GM21528 (cell line): ENCODE results near the gene PATL2.
A peak's percentile ranks its signal among the peaks of the same experiment; 100 is the strongest.
"Not testable (repeated sequence)": the region's sequence is repeated elsewhere in the genome, so short reads cannot be mapped to it uniquely, and the experiment has no call there.

Source experiments
- ATAC-seq: cut with Tn5 transposase; IDR thresholded peaks from one replicate; pipeline ENCODE4 v1.9.1; 2021; ENCODE audit warnings: mild to moderate bottlenecking, moderate library complexity; ENCODE audit not compliant: unreplicated experiment, low FRiP score

The PATL2 gene

GRCh38 chr15:44720000-44720435 lies 8.9 kb upstream of the PATL2 start:
- ATAC-seq = not testable (repeated sequence)

DNA sequence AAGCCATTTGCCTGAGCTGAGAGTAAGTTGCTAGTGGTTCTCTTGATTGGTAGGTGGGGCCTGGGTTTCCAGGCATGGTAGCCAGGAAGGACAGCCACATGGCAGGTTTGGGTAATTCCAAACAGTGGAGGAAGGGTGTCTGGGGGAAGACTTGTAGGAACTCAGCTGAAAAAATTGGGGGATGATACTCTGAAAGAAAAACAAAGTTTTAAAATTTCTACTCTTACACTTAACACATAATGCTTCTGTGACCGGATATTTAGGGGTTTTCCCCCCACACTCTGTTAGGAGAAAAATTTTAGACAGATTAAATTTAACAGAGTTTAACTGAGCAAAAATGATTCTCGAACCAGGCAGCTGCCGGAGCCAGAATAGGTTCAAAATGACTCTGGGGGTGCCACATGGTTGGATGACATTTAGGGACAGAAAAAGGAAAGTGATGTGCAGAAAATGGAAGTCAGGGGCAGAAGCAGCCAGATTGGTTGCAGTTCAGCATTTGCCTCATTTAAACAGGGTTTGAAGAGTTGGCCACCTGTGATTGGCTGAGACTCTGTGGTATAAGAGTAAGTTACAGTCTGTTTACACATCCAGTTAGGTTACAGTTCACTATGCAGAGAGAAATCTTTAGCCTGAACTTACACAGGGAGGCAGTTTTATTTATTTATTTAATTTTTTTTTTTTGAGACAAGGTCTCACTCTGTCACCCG lies 8.3 kb upstream of the PATL2 start:
- peak; percentile 45 for ATAC-seq

GRCh38 chr15:44718927-44719292 lies 7.8 kb upstream of the PATL2 start:
- ATAC-seq = no peak

- no peak for ATAC-seq
Observed at GRCh38 chr15:44718180-44718926, 7.2 kb upstream of the PATL2 start.

DNA sequence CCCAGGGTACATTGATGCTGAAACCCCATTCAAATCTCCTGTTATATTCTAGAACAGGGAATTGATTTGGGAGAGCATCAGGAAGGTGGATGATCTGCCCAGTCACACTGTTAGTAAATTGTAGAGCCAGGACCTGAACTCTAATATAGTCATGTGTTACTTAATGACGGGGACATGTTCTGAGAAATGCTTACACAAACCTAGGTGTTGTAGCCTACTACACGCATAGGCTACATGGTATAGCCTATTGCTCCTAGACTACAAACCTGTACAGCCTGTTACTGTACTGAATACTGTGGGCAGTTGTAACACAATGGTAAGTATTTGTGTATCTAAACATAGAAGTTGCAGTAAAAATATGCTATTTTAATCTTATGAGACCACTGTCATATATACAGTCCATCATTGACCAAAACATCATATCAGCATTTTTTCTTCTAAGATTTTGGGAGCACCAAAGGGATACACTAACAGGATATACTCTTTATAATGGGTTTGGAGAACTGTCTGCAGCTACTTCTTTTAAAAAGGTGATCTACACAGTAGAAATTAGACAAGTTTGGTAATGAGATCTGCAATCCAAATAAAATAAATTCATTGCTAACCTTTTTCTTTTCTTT lies 6.0 kb upstream of the PATL2 start:
- no peak for ATAC-seq

GRCh38 chr15:44715797-44716334 lies 4.7 kb upstream of the PATL2 start:
- ATAC-seq = no peak

GRCh38 chr15:44715142-44715796 lies 4.1 kb upstream of the PATL2 start:
- no peak for ATAC-seq

DNA sequence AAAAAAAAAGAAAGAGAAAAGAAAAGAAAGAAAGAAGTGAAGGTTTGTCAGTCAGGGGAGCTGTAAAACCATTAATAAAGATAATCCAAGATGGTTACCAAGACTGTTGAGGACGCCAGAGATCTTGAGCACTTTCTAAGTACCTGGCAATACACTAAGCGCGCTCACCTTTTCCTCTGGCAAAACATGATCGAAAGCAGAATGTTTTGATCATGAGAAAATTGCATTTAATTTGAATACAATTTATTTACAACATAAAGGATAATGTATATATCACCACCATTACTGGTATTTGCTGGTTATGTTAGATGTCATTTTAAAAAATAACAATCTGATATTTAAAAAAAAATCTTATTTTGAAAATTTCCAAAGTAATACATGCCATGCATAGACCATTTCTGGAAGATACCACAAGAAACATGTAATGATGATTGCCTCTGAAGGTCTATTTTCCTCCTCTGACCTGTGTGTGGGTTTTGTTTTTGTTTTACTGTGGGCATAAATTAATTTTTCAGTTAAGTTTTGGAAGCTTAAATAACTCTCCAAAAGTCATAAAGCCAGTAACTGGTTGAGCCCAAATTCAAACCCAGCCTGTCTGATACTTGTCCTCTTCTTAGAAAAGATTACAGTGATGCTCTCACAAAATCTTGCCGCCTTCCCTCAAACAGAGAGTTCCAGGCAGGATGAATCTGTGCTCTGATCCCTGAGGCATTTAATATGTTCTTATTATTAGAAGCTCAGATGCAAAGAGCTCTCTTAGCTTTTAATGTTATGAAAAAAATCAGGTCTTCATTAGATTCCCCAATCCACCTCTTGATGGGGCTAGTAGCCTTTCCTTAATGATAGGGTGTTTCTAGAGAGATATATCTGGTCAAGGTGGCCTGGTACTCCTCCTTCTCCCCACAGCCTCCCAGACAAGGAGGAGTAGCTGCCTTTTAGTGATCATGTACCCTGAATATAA lies 2.2 kb upstream of the PATL2 start:
- no peak for ATAC-seq

DNA sequence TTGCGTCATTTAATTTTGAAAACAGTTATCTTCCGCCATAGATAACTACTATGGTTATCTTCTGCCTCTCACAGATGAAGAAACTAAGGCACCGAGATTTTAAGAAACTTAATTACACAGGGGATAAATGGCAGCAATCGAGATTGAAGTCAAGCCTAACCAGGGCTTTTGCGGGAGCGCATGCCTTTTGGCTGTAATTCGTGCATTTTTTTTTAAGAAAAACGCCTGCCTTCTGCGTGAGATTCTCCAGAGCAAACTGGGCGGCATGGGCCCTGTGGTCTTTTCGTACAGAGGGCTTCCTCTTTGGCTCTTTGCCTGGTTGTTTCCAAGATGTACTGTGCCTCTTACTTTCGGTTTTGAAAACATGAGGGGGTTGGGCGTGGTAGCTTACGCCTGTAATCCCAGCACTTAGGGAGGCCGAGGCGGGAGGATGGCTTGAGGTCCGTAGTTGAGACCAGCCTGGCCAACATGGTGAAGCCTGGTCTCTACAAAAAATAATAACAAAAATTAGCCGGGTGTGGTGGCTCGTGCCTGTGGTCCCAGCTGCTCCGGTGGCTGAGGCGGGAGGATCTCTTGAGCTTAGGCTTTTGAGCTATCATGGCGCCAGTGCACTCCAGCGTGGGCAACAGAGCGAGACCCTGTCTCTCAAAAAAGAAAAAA lies 1.4 kb upstream of the PATL2 start:
- ATAC-seq = no peak

- peak; percentile 21 for ATAC-seq
Observed at GRCh38 chr15:44711743-44712345, 721 bp upstream of the PATL2 start.

DNA sequence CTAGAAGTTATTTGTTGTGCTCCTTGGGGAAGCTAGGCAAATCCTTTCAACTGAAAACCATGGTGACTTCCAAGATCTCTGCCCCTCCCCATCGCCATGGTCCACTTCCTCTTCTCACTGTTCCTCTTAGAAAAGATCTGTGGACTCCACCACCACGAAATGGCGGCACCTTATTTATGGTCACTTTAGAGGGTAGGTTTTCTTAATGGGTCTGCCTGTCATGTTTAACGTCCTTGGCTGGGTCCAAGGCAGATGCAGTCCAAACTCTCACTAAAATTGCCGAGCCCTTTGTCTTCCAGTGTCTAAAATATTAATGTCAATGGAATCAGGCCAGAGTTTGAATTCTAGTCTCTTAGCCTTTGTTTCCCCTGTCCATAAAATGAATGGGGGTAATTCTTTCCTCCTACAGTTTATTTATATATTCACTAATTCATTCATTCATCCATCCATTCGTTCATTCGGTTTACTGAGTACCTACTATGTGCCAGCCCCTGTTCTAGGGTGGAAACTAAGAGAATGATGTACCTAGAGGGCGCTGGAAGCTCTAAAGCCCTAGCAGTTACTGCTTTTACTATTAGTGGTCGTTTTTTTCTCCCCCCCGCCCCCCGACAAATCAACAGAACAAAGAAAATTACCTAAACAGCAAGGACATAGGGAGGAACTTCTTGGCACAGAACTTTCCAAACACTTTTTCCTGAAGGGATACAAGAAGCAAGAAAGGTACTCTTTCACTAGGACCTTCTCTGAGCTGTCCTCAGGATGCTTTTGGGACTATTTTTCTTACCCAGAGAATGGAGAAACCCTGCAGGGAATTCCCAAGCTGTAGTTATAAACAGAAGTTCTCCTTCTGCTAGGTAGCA lies 657 bp downstream of the PATL2 start:
- no peak for ATAC-seq

GRCh38 chr15:44706946-44707636 lies 4.0 kb downstream of the PATL2 start:
- ATAC-seq = no peak

DNA sequence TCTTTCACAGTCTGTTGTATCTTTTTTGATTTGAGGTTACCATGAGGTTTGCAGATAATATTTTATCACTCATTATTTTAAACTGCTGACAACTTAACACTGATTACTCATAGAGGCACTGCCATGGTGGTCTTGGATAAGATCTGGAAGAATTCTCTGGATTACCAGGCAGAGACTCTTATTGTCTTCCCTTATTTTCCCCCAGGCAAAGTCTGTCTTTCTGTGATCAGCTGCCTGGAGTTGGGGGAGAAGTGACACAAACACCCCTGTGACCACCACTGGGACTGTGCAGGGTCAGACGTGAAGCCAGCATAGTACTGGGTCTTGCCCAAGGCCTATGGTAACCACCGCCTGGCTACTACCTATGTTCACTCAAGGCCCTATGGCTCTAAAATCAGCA lies 4.7 kb downstream of the PATL2 start:
- ATAC-seq = no peak

DNA sequence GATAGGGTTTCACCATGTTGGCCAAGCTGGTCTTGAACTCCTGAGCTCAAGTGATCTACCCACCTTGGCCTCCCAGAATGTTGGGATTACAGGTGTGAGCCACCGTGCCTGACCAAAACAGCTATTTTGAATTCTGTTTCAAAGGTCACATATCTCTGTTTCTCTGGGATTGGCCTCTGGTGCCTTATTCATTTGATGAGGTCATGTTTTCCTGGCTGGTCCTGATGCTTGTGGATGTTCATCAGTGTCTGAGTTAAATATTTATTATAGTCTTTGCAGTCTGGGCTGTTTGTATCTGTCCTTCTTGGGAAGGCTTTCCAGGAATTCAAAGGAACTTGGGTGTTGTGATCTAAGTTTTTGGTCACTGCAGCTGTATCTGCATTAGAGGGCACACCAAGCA lies 5.1 kb downstream of the PATL2 start:
- no peak for ATAC-seq

GRCh38 chr15:44700676-44701075 lies 10.4 kb downstream of the PATL2 start:
- ATAC-seq = not testable (repeated sequence)

GRCh38 chr15:44698641-44699040 lies 12.5 kb downstream of the PATL2 start:
- no peak for ATAC-seq

- ATAC-seq = no peak
Observed at GRCh38 chr15:44697014-44697413, 14.1 kb downstream of the PATL2 start.
